ENCODE data around the gene TMEM14B. TPM values are rescaled to one million over a fixed set of nuclear protein-coding genes. Genes with fewer than 3 reads are reported as not detected.
A peak's percentile ranks its signal among the peaks of the same experiment; 100 is the strongest.
"Not testable (repeated sequence)": the region's sequence is repeated elsewhere in the genome, so short reads cannot be mapped to it uniquely, and the experiment has no call there.

Gene TMEM14B
- total RNA-seq, 1 experiment from 2014 or later: 82.9 TPM

DNA sequence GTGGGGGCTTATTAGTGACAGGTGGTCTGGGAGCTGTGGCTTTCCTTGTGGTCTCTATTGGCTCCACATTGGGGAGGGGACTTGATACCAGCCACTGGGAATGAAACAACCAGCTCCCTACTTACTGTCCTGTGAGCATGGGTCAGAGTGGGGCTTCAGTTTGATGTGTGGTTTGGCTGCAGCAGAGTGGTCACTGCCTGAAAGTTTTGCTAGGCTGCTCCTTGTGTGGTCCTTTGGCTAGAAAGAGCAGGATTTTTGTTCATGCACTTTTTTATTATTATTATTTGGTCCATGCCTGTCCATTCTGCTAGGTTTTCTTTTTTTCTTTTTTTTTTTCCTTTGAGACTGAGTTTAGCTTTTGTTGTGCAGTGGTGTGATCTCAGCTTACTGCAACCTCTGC, 7.5 kb upstream of the TMEM14B start:
- CTCF ChIA-PET: no interaction called here
- no peak for ATAC-seq

DNA sequence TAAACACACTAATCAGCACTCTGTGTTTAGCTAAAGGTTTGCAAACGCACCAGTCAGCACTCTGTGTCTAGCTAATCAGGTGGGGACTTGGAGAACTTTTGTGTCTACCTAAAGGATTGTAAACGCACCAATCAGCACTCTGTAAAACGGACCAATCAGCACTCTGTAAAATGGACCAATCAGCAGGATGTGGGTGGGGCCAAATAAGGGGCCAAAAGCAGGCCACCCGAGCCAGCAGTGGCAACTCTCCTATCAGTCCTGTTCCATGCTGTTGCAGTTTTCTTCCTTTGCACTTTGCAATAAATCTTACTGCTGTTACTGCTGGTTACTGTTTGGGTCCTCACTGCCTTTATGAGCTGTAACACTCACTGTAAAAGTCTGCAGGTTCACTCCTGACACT, 6.0 kb upstream of the TMEM14B start:
- H3K9me3 Mint-ChIP-seq; POLR2A ChIA-PET; H3K27ac Mint-ChIP-seq; H3K27me3 Mint-ChIP-seq (ENCODE audit: low read depth); DNase-seq (ENCODE audit: low spot score); ATAC-seq; H3K4me3 Mint-ChIP-seq: not testable (repeated sequence)
- CTCF ChIA-PET: interaction anchor here (1.1 kb wide), 1 partner anchor 18 kb away, joined by 4 read pairs; no protein-coding TSS in a partner anchor
- Mint-ChIP-seq H3K4me1 (peaks cover 26% of the 10 kb centered on the region), H3K36me3 (peaks cover 16% of the 10 kb centered on the region)
- peak; percentile 72 for TF ChIP-seq NFYB (CRISPR knock-in tag; conservative IDR thresholded peaks at IDR 0.05; ENCODE audit: low read depth)

More for the DNA sequence above, 7.5 kb upstream of the TMEM14B start:
- H3K9me3 Mint-ChIP-seq: peaks cover 8% of the 10 kb centered on the region
- no peak for TF ChIP-seq FOXJ3 (CRISPR knock-in tag; IDR thresholded peaks at IDR 0.05; ENCODE audit: borderline replicate concordance)
- no peak for TF ChIP-seq ZNF232 (CRISPR knock-in tag; IDR thresholded peaks at IDR 0.05)
- TF ChIP-seq, protein P1, sequence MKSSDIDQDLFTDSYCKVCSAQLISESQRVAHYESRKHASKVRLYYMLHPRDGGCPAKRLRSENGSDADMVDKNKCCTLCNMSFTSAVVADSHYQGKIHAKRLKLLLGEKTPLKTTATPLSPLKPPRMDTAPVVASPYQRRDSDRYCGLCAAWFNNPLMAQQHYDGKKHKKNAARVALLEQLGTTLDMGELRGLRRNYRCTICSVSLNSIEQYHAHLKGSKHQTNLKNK (CRISPR knock-in tag; IDR thresholded peaks at IDR 0.05): no peak
- TF ChIP-seq, protein P2, sequence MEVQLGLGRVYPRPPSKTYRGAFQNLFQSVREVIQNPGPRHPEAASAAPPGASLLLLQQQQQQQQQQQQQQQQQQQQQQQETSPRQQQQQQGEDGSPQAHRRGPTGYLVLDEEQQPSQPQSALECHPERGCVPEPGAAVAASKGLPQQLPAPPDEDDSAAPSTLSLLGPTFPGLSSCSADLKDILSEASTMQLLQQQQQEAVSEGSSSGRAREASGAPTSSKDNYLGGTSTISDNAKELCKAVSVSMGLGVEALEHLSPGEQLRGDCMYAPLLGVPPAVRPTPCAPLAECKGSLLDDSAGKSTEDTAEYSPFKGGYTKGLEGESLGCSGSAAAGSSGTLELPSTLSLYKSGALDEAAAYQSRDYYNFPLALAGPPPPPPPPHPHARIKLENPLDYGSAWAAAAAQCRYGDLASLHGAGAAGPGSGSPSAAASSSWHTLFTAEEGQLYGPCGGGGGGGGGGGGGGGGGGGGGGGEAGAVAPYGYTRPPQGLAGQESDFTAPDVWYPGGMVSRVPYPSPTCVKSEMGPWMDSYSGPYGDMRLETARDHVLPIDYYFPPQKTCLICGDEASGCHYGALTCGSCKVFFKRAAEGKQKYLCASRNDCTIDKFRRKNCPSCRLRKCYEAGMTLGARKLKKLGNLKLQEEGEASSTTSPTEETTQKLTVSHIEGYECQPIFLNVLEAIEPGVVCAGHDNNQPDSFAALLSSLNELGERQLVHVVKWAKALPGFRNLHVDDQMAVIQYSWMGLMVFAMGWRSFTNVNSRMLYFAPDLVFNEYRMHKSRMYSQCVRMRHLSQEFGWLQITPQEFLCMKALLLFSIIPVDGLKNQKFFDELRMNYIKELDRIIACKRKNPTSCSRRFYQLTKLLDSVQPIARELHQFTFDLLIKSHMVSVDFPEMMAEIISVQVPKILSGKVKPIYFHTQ (CRISPR knock-in tag; IDR thresholded peaks at IDR 0.05): no peak
- TF ChIP-seq GABPB1 (CRISPR knock-in tag; IDR thresholded peaks at IDR 0.05): no peak
- no peak for TF ChIP-seq NR1H2 (CRISPR knock-in tag; IDR thresholded peaks at IDR 0.05)
- no peak for TF ChIP-seq SOX15 (CRISPR knock-in tag; IDR thresholded peaks at IDR 0.05)
- TF ChIP-seq, protein P3, sequence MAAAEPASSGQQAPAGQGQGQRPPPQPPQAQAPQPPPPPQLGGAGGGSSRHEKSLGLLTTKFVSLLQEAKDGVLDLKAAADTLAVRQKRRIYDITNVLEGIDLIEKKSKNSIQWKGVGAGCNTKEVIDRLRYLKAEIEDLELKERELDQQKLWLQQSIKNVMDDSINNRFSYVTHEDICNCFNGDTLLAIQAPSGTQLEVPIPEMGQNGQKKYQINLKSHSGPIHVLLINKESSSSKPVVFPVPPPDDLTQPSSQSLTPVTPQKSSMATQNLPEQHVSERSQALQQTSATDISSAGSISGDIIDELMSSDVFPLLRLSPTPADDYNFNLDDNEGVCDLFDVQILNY (CRISPR knock-in tag; IDR thresholded peaks at IDR 0.05): no peak
- TF ChIP-seq, protein P4, sequence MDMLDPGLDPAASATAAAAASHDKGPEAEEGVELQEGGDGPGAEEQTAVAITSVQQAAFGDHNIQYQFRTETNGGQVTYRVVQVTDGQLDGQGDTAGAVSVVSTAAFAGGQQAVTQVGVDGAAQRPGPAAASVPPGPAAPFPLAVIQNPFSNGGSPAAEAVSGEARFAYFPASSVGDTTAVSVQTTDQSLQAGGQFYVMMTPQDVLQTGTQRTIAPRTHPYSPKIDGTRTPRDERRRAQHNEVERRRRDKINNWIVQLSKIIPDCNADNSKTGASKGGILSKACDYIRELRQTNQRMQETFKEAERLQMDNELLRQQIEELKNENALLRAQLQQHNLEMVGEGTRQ (CRISPR knock-in tag; IDR thresholded peaks at IDR 0.05): no peak
- no peak for TF ChIP-seq TP53 (CRISPR knock-in tag; IDR thresholded peaks at IDR 0.05)
- no peak for TF ChIP-seq HMGA2 (CRISPR knock-in tag; IDR thresholded peaks at IDR 0.05)
- TF ChIP-seq, protein P5, sequence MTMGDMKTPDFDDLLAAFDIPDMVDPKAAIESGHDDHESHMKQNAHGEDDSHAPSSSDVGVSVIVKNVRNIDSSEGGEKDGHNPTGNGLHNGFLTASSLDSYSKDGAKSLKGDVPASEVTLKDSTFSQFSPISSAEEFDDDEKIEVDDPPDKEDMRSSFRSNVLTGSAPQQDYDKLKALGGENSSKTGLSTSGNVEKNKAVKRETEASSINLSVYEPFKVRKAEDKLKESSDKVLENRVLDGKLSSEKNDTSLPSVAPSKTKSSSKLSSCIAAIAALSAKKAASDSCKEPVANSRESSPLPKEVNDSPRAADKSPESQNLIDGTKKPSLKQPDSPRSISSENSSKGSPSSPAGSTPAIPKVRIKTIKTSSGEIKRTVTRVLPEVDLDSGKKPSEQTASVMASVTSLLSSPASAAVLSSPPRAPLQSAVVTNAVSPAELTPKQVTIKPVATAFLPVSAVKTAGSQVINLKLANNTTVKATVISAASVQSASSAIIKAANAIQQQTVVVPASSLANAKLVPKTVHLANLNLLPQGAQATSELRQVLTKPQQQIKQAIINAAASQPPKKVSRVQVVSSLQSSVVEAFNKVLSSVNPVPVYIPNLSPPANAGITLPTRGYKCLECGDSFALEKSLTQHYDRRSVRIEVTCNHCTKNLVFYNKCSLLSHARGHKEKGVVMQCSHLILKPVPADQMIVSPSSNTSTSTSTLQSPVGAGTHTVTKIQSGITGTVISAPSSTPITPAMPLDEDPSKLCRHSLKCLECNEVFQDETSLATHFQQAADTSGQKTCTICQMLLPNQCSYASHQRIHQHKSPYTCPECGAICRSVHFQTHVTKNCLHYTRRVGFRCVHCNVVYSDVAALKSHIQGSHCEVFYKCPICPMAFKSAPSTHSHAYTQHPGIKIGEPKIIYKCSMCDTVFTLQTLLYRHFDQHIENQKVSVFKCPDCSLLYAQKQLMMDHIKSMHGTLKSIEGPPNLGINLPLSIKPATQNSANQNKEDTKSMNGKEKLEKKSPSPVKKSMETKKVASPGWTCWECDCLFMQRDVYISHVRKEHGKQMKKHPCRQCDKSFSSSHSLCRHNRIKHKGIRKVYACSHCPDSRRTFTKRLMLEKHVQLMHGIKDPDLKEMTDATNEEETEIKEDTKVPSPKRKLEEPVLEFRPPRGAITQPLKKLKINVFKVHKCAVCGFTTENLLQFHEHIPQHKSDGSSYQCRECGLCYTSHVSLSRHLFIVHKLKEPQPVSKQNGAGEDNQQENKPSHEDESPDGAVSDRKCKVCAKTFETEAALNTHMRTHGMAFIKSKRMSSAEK (CRISPR knock-in tag; IDR thresholded peaks at IDR 0.05; ENCODE audit: borderline replicate concordance): no peak
- TF ChIP-seq OVOL2 (CRISPR knock-in tag; IDR thresholded peaks at IDR 0.05; ENCODE audit: borderline replicate concordance): no peak
- TF ChIP-seq MYBL2 (CRISPR knock-in tag; IDR thresholded peaks at IDR 0.05): no peak
- H3K27ac Mint-ChIP-seq: peak overlapping the region; percentile 53; the same call in 1 of the 2 replicates
- POLR2A ChIA-PET: no interaction called here
- H3K4me1 Mint-ChIP-seq: peaks cover 14% of the 10 kb centered on the region
- no peak for DNase-seq (ENCODE audit: low spot score)
- no peak overlapping the region for H3K4me3 Mint-ChIP-seq
- no peaks in the 10 kb centered on the region for H3K27me3 Mint-ChIP-seq (ENCODE audit: low read depth)
- H3K36me3 Mint-ChIP-seq: peaks cover 16% of the 10 kb centered on the region
